ENCODE data around the gene CLEC4C.

GRCh38 chr12:7793211-7793610 lies 46.0 kb upstream of the CLEC4C start:
- TF ChIP-seq CTCF (IDR thresholded peaks at IDR 0.05) (no peak), POLR2A (IDR thresholded peaks at IDR 0.05) (no peak), EP300 (IDR thresholded peaks at IDR 0.05) (no peak)
